PC-3 (cell line): ENCODE measurements around the gene ZNF333. TPM values are rescaled to one million over a fixed set of nuclear protein-coding genes. Genes with fewer than 3 reads are reported as not detected.
"Not testable (repeated sequence)": the region's sequence is repeated elsewhere in the genome, so short reads cannot be mapped to it uniquely, and the experiment has no call there.

ENCODE experiments used
- ATAC-seq: fragments of 200-7000 bp; cut with Tn5 transposase; 2 replicates; pipeline ENCODE4 v1.9.1; 2020; ENCODE audit warnings: mild to moderate bottlenecking, moderate library complexity
- BruUV-seq: library from RNA; stranded (reverse); fragments of 400-500 nt; replicated peaks from 2 replicates; lab custom pipeline; 2021; lab: Mats Ljungman, UMichigan
- CTCF ChIA-PET: fragments of 300-600 bp; sonication (Branson Sonifier 250); formaldehyde crosslinking; loops from one replicate; lab custom pipeline; 2022; ENCODE audit warnings: antibody characterized with exemption; lab: Charles Lee
- POLR2A ChIA-PET: fragments of 300-600 bp; sonication (Branson Sonifier 250); formaldehyde crosslinking; loops from one replicate; lab custom pipeline; 2022; ENCODE audit warnings: antibody characterized with exemption; ENCODE audit not compliant: unreplicated experiment; lab: Charles Lee
- DNase-seq: peaks from one replicate; pipeline ENCODE4 v3.0.0-alpha.2; 2015
- H2AFZ ChIP-seq: fragments of 300-600 bp; sonication (generic); 2 replicates; pipeline ENCODE4 v1.6.0; 2016; ENCODE audit warnings: antibody characterized with exemption, low read length
- H3F3A ChIP-seq: fragments of 300-600 bp; sonication (generic); one replicate; pipeline ENCODE4 v1.6.0; 2017; ENCODE audit warnings: antibody characterized with exemption, low read length, control low read depth, mild to moderate bottlenecking; ENCODE audit not compliant: unreplicated experiment
- H3K27ac ChIP-seq: fragments of 300-600 bp; sonication (generic); 2 replicates; pipeline ENCODE4 v1.5.1; 2016; ENCODE audit warnings: mild to moderate bottlenecking, low read length
- H3K27me3 ChIP-seq: fragments of 300-600 bp; sonication (generic); 2 replicates; pipeline ENCODE4 v1.6.1; 2016; ENCODE audit warnings: low read length, mixed read lengths
- H3K36me3 ChIP-seq: fragments of 300-600 bp; sonication (generic); 2 replicates; pipeline ENCODE4 v1.6.1; 2016; ENCODE audit warnings: low read depth, mixed run types, low read length, mixed read lengths
- H3K4me1 ChIP-seq: fragments of 300-600 bp; sonication (generic); 2 replicates; pipeline ENCODE4 v1.5.1; 2016; ENCODE audit warnings: low read length; ENCODE audit not compliant: insufficient read depth
- H3K4me2 ChIP-seq: fragments of 300-600 bp; sonication (generic); 2 replicates; pipeline ENCODE4 v1.6.0; 2016; ENCODE audit warnings: low read length
- H3K4me3 ChIP-seq: fragments of 300-600 bp; sonication (generic); 2 replicates; pipeline ENCODE4 v1.5.1; 2016; ENCODE audit warnings: mild to moderate bottlenecking, low read length, mixed read lengths
- H3K79me2 ChIP-seq: fragments of 300-600 bp; sonication (generic); 2 replicates; pipeline ENCODE4 v1.6.1; 2017; ENCODE audit warnings: low read length, mixed read lengths
- H3K9ac ChIP-seq: fragments of 300-600 bp; sonication (generic); 2 replicates; pipeline ENCODE4 v1.6.0; 2016; ENCODE audit warnings: mild to moderate bottlenecking, low read length
- H3K9me2 ChIP-seq: fragments of 300-600 bp; sonication (generic); replicated peaks from 2 replicates; pipeline ENCODE4 v1.6.1; 2016; ENCODE audit warnings: mixed run types, low read length, mixed read lengths
- H3K9me3 ChIP-seq: fragments of 300-600 bp; sonication (generic); 2 replicates; pipeline ENCODE4 v1.6.1; 2016; ENCODE audit warnings: low read length, mixed read lengths
- H4K20me1 ChIP-seq: fragments of 300-600 bp; sonication (generic); 2 replicates; pipeline ENCODE4 v1.6.1; 2016; ENCODE audit warnings: low read length, mixed read lengths
- CTCF ChIP-seq: fragments of 300-600 bp; sonication (generic); conservative IDR thresholded peaks from 2 replicates; pipeline ENCODE4 v1.5.1; 2017; ENCODE audit warnings: antibody characterized with exemption, low read depth, mild to moderate bottlenecking, low read length
- EZH2phosphoT487 ChIP-seq: fragments of 300-600 bp; sonication (generic); IDR thresholded peaks from 2 replicates; pipeline ENCODE4 v1.6.1; 2018; ENCODE audit warnings: mild to moderate bottlenecking, antibody characterized with exemption, low read length, borderline replicate concordance
- intact Hi-C: fragments of 100-400 bp; cut with micrococcal nuclease; formaldehyde crosslinking; loops from 2 replicates; pipeline ENCODE4 v1.9.0; 2023
- total RNA-seq: library from RNA; depleted of rRNA; stranded (reverse); fragments of >200 nt; gene quantifications from 2 replicates; pipeline ENCODE4 v1.2.3, GENCODE V29; 2014

Gene ZNF333
- total RNA-seq, 1 experiment from 2014 or later, result 6.2 TPM

GRCh38 chr19:14778110-14778845 is 88.4 kb downstream of the ZNF333 start, which contains the start of gene ADGRE2:
Gene ADGRE2 (minus strand): TSS chr19:14778560. CDS start chr19:14776756, 1,804 bp downstream.
- H3K4me3 ChIP-seq, DNase-seq, H3K79me2 ChIP-seq, H3K9me3 ChIP-seq, ATAC-seq, H3K27ac ChIP-seq, H4K20me1 ChIP-seq, H3K27me3 ChIP-seq, H3K36me3 ChIP-seq, H3K9me2 ChIP-seq, BruUV-seq, H3K4me1 ChIP-seq, intact Hi-C loops, POLR2A ChIA-PET, H3K9ac ChIP-seq, H3F3A ChIP-seq, H3K4me2 ChIP-seq, H2AFZ ChIP-seq, CTCF ChIA-PET: not testable (repeated sequence)

GRCh38 chr19:14779151-14779550 is 89.3 kb downstream of the ZNF333 start:
- intact Hi-C loops, result no loop called here
- POLR2A ChIA-PET, result no interaction called here
- no peak for TF ChIP-seq EZH2phosphoT487
- no peak for TF ChIP-seq CTCF

GRCh38 chr19:14780622-14781225 is 90.9 kb downstream of the ZNF333 start:
- H4K20me1 ChIP-seq, H3K27ac ChIP-seq, H2AFZ ChIP-seq, H3K4me3 ChIP-seq, CTCF ChIA-PET, intact Hi-C loops, H3K36me3 ChIP-seq, H3K4me2 ChIP-seq, H3K79me2 ChIP-seq, ATAC-seq, H3K9me2 ChIP-seq, H3K9me3 ChIP-seq, H3K27me3 ChIP-seq, H3K9ac ChIP-seq, H3F3A ChIP-seq, DNase-seq, BruUV-seq: not testable (repeated sequence)
- peaks cover 16% of the 10 kb centered on the region for H3K4me1 ChIP-seq
- POLR2A ChIA-PET, result interaction anchor here (0.6 kb wide), 1 partner anchor 95 kb away, joined by 3 read pairs; no protein-coding TSS in a partner anchor

More at GRCh38 chr19:14779151-14779550, 89.3 kb downstream of the ZNF333 start:
- DNase-seq, result no peak
- H3K4me2 ChIP-seq, result no peak overlapping the region
- H3K27ac ChIP-seq, result no peak overlapping the region
- H4K20me1 ChIP-seq, result no peaks in the 10 kb centered on the region
- peaks cover 8% of the 10 kb centered on the region for H3K4me1 ChIP-seq
- no peaks in the 10 kb centered on the region for H3K36me3 ChIP-seq
- no peak for ATAC-seq
- H3F3A ChIP-seq, result no peaks in the 10 kb centered on the region
- H3K27me3 ChIP-seq, result no peaks in the 10 kb centered on the region
- no peaks in the 10 kb centered on the region for H3K79me2 ChIP-seq
- no peak overlapping the region for H2AFZ ChIP-seq
- CTCF ChIA-PET, result no interaction called here
- no peaks in the 10 kb centered on the region for H3K9me2 ChIP-seq
- H3K4me3 ChIP-seq, result no peak overlapping the region
- H3K9me3 ChIP-seq, result no peaks in the 10 kb centered on the region
- BruUV-seq, result no TSS peak
- no peak overlapping the region for H3K9ac ChIP-seq

- H2AFZ ChIP-seq, H4K20me1 ChIP-seq, H3K27me3 ChIP-seq, DNase-seq, H3K4me2 ChIP-seq, intact Hi-C loops, H3K27ac ChIP-seq, CTCF ChIA-PET, BruUV-seq, H3K79me2 ChIP-seq, POLR2A ChIA-PET, H3K4me3 ChIP-seq, H3K9me3 ChIP-seq, H3F3A ChIP-seq, H3K9me2 ChIP-seq, ATAC-seq, H3K36me3 ChIP-seq, H3K9ac ChIP-seq: not testable (repeated sequence)
- peaks cover 15% of the 10 kb centered on the region for H3K4me1 ChIP-seq
These were observed 92.1 kb downstream of the ZNF333 start for GRCh38 chr19:14781713-14782536.
